Activated naive CD4-positive, alpha-beta T cell treated with Interleukin-2 at 50 U/mL for 16 hours (primary cell): ENCODE data around the gene C14orf132.
A peak's percentile ranks its signal among the peaks of the same experiment; 100 is the strongest.

ENCODE experiments used
- DNase-seq: peaks from one replicate; pipeline ENCODE4 v3.0.0-alpha.2; 2020

C14orf132 gene

GRCh38 chr14:96084796-96085195, 45.6 kb downstream of the C14orf132 start:
- DNase-seq, result no peak

DNA sequence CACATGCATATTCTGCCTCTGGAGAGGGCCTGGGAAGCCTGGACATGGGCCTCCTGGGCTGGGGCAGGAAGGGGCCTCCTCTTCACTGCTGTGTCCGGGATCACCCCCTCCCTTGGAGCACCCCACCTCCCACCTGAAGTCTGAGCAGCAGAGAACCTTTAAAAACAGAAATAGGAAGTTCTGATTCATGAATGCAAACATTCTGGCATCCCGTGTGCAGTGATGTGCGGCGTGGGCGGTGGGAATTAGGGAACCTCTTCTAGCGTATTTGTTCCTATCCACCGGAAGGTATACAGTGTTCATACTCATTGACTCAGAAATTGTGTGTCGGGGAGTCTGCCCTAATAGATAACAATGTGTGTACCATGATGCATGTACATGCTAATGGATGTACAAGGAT, 46.2 kb downstream of the C14orf132 start:
- no peak for DNase-seq

GRCh38 chr14:96086032-96086431, 46.9 kb downstream of the C14orf132 start:
- DNase-seq, result no peak

DNA sequence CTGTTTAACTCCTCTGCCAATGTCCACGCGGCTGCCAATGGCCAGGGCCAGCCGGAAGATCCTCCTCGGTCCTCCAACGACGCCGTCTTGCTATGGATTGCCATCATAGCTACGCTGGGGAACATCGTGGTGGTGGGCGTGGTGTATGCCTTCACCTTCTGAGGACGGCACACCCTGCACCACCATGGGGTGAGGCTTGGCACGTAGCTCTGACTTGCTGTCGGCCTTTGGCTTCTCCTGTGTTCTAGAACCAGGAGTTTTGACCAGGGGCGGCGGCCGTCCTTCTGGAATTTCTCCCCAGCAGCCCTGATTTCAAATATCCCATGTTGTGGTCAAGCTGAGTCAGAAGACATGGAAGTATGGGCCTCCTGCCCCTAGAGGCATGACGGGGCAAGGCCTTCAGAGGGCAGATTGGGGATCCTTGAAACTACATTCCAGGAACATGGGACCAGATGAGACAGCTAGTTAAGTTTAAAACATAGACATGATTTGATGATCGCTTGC, 47.5 kb downstream of the C14orf132 start:
- DNase-seq, result no peak

- no peak for DNase-seq
These were observed 48.9 kb downstream of the C14orf132 start for GRCh38 chr14:96088074-96088473.

DNA sequence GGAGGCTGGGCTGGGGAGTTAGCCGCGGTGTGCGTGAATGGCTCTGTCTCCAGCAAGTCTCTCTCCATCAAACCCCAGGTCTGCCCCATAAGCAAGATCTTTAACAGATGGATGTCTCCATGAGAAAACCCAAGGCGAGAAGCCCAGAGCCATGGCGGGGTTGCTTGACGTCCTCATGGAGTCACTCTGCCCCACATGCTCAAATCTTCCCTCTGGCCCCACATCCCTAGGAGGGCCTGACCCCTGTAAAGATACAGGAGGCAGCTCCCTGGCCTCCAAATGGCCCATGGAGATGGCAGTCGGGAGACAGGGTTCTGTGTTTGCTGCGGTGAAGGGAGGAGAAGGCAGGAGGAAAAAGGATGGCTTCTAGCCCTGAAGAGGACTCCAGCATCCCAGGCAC, 49.3 kb downstream of the C14orf132 start:
- DNase-seq, result no peak

- DNase-seq, result no peak
These were observed 49.7 kb downstream of the C14orf132 start for GRCh38 chr14:96088911-96089310.

- DNase-seq, result no peak
These were observed 50.2 kb downstream of the C14orf132 start for GRCh38 chr14:96089401-96089800.

GRCh38 chr14:96090441-96091148, 51.4 kb downstream of the C14orf132 start:
- DNase-seq, result no peak

DNA sequence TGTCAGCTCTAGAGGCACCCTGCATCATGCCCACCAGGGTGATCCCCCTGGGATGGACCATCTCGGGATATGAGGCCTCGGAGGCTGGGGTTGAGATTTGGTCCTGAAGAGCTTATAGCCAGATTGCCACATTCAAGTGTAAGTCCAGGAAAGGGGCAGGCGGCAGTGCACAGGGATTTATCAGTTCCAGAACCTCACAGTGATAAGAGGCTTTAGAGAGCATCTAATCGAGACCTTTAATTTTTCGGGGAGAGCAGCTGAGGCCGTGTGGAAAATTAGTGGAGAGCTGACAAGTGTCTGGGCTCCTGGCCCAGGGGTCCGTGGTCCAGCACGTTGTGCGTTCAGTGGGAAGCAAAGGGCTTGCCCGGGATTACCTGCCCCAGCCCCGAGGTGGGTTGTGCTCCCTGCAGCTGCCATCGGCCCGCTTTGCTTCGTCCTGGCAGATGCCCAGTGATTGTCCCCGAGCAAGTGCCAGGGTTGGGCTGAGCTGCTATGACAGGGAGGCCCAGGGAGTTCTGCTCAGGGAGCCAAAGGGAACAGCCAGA, 52.1 kb downstream of the C14orf132 start:
- no peak for DNase-seq

GRCh38 chr14:96091941-96092411, 52.8 kb downstream of the C14orf132 start:
- DNase-seq, result no peak

- no peak for DNase-seq
These were observed 53.8 kb downstream of the C14orf132 start for GRCh38 chr14:96092936-96093335.

GRCh38 chr14:96094211-96094610, 55.0 kb downstream of the C14orf132 start:
- no peak for DNase-seq

DNA sequence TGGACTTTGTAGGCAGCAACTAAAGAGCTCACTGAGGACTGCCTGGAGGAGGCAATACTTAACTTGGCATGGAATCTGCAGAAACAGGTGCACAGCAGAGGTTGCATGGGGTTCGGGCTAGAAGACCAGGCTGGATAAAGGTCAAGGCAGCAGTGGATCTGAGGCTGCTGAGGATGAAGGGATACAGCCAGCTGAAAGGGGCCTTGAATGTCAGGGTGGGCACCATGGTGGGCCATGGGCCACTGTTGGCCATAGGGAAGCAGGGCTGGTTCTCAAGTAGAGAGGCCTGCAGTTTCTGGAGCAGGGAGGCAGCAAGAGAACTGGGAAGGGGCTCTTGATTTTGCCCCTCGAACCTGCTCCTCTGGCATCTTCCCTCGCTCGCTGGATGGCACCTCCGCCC, 55.5 kb downstream of the C14orf132 start:
- DNase-seq, result no peak

DNA sequence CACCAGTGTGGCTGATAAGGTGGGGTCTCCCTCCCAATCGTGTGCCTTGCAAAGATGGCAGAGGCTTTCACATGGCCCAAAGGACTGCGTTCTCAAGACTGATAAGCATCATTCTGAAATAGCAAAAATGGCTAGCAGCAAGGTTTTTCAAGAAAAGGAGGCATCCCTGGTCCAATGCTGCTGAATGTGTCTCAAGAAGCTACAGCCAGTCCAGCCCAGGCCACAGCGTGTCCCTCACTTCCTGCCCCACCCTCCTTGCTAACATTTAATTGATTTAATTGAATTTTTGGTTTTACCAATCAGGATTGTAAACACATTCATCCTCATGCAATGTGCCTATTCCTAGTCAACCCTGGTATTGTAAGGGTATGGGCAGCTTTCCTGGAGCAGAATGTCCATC, 55.9 kb downstream of the C14orf132 start:
- DNase-seq, result no peak

DNA sequence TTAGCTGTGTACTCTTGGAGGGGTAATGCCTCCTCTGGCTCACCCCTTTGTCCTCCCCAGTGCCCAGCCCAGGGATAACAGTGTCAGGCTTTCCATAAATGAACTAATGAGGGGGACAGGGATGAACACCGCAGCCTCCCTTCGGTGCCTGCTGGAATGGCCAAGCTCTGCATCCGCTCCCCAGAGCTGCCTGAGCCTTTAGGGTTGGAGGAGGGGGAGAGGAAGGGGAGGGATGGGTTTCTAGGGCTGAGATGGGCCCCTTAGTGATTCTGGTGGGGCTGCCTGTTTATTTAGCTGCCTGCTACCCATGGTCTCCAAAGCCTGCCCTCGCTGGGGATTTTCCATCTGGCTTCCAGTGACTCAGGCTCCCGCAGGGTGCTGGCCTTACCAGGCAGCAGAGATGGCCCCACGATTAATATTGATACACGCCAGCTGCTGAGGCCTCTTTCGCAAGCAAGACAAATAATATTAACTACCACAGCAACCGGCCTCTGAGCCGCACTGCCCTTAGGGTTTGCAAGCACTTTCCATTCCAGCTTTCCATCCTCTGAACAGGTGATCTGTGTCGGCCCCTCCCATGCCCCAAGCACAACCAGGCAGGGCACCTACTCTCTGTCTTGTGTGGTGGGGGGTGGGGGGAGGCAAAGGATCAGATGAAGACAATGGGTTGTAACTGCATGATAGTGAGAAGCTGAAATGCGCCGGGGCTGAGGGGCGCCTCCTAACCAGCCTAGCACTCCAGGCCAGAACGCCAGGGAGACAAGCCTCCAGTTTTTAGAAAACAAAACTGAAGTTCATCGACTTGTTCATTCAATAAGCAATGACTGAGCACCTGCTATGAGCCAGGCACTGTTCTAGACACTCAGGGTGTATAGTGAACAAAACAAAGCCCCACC, 56.7 kb downstream of the C14orf132 start:
- no peak for DNase-seq

DNA sequence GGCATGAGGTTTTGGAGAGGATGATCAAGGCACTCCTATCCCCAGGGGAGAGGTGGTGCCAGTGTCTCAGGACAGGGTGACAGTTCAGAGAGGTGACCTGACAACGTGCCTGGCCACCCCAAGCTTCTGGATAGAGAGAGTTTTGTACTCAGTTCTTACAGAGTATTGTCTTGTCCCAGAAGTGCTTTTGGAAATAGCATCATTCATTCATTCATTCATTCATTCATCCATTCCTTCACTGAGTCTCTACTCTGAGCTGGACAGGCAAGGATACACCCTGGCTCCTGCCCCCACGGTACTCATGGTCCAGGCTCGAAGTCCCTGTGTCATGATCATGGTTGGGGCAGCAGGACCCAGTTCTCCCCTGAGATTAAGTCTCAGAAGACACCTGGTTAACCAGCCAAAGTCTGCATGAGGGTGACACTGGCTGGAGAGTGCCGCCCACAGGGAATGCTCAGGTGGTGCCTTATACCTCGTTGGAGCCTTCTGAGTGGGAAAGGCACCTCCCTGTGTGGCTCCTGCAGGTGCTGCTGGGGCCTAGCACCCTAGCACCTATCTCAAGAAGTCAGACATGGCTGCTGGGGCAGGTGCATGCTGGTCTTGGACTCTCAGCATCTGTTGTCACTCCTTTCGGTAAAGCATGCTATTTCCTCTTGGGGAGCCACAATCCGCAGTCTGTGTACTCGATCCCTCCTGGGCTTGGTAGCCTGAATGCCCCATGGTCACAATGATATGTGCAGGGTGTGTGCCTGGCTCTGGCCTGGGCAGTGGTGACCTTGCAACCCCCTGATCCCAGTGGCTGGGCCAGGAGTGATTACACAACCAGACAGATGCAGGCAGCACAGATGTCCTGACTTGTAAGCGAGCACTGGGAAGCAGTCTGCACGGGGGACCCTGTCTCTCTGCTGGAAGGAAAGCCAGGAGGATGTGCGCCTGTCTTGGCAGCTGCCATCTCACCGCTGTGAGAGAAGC, 57.8 kb downstream of the C14orf132 start:
- no peak for DNase-seq

GRCh38 chr14:96097752-96098151, 58.6 kb downstream of the C14orf132 start:
- no peak for DNase-seq

- no peak for DNase-seq
These were observed 59.3 kb downstream of the C14orf132 start for GRCh38 chr14:96098309-96098998.

- DNase-seq, result no peak
These were observed 59.8 kb downstream of the C14orf132 start for GRCh38 chr14:96098999-96099335.

GRCh38 chr14:96100161-96101064, 61.3 kb downstream of the C14orf132 start:
- DNase-seq, result peak; percentile 60
